NCI-H2081 treated with DMSO at 0.1 percent for 48 hours (cell line): ENCODE data around the gene NEB.

Experiments
- DNase-seq: peaks from one replicate; lab custom pipeline; 2025; lab: John Stamatoyannopoulos, UW

NEB gene, protein sequence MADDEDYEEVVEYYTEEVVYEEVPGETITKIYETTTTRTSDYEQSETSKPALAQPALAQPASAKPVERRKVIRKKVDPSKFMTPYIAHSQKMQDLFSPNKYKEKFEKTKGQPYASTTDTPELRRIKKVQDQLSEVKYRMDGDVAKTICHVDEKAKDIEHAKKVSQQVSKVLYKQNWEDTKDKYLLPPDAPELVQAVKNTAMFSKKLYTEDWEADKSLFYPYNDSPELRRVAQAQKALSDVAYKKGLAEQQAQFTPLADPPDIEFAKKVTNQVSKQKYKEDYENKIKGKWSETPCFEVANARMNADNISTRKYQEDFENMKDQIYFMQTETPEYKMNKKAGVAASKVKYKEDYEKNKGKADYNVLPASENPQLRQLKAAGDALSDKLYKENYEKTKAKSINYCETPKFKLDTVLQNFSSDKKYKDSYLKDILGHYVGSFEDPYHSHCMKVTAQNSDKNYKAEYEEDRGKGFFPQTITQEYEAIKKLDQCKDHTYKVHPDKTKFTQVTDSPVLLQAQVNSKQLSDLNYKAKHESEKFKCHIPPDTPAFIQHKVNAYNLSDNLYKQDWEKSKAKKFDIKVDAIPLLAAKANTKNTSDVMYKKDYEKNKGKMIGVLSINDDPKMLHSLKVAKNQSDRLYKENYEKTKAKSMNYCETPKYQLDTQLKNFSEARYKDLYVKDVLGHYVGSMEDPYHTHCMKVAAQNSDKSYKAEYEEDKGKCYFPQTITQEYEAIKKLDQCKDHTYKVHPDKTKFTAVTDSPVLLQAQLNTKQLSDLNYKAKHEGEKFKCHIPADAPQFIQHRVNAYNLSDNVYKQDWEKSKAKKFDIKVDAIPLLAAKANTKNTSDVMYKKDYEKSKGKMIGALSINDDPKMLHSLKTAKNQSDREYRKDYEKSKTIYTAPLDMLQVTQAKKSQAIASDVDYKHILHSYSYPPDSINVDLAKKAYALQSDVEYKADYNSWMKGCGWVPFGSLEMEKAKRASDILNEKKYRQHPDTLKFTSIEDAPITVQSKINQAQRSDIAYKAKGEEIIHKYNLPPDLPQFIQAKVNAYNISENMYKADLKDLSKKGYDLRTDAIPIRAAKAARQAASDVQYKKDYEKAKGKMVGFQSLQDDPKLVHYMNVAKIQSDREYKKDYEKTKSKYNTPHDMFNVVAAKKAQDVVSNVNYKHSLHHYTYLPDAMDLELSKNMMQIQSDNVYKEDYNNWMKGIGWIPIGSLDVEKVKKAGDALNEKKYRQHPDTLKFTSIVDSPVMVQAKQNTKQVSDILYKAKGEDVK (N-terminal part only)

DNA sequence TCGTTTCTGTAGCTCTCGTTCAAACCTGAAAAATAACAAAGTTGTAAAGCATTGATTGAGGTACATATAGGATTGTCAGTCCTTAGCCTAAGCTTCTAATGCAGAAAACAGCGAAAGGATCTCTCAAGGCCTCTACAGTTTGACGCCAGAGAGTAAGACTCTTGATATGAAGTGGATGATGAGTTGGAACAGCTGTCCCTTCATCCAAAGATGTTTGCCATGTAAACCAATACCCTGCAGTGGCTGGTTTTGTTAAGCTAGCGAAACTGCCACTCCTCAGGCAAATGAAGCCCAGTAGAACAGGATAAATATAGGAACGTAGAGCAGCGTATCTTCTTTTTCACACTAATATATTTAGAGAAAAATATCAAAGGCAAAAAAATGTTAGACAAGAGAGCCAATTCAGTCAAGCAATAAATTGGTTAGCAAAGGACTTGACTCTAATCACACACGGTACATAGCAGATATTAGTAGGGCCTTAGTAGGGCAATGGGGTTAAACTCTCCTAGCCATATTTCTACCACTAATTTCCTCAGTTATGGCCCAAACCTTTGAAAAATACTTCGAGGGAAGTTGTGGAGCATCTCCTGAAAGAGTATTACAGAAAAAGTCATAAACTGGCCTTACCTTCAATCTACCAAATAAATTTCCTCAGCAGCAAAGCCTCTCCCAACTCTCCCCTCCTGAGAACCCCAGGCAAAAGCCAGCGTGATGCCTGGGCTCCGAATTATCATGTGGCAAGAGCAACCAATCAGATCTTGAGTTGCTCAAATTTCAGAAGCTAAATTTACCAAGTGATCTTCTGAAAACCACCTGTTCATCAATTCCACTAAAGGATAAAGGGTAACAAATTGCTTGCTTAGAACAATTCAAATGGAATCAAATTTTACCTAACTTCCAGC is at the start of gene NEB:
Gene NEB (minus strand): TSS at position 706 of the 902 bp plus-strand sequence. CDS start 1,320 bp downstream, outside the sequence.
- no peak for DNase-seq

DNA sequence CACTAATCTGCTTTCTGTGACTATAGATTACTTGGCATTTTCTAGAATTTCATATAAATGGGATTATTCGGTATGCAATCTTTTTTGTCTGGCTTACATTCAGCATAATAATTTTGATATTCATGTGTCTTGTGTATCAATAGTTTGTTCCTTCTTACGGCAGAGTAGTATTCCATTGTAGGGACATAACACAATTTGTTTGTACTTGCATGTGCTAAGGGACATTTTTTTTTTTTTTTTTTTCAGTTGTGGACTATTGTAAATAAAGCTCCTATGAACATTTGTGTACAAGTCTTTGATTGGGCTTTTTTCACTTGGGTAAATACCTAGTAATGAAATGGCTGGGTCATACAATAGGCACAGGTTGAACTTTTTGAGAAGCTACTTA is 48.9 kb upstream of the NEB start:
- no peak for DNase-seq

DNA sequence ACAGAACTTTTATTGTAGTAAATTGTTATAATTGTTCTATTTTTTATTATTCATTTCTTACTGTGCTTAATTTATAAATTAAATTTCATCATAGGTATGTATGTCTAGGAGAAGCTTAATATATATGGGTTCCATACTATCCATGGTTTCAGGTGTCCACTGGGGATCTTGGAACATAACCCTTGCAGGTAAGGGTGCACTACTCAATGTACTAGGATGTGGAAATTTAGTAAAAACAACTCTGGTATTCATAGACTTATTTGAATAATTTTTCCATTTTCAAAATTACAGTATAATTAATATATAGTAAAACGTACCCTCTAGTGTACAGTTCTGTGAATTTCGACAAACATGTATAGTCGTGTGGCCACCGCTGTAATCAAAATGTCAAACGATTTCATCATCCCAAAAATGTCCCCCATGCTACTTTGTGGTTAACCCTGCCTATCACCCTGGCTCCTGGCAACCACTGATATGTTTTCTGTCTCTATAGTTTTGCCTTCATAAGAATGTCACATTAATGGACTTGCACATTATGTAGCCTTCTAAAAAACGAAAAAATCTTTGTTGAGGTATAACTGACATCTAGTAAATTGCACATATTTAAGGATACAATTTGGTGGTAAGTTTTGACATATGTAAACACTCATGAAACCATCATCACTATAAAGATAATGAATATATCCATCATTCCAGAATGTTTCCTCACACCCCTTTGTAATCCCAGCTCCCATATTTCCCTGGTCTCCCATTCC is 48.3 kb upstream of the NEB start:
- no peak for DNase-seq

DNA sequence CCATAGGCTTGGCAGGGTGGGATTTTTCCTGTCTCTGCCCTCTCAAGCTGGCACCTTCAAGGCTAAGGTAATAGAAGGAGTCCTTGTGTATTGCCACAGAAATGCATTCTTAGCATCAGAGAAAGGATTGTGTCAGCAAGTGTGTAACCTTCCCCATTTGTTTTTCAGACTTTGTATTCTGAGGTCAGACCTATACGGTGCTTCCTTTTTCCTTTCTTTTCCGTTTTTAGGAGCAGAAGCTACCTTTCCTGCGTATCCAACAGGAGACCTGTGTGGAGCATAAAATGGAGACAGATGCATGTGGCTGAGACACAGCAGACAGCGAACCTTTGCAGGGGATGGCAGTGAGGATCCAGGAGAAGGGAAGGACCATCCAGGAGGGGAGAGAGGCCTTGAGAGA is 47.4 kb upstream of the NEB start:
- no peak for DNase-seq

DNA sequence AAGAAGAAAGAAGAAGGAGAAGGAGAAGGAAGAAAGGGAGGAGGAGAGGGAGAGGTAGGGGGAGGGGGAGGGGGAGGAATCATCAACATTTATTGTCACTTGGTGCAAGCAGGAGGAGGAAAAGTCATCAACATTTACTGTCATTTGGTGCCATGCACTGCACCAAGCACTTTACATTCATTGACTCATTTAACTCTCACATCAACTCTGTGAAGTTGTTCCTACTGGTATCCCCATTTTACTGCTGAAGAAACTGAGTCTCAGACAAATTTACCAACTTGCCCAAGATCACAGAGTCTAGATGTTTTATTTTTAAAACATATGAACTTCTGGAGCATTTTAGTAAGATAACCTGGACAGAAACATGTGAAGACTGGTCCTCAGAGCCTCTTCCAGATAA is 46.7 kb upstream of the NEB start:
- DNase-seq = no peak

DNA sequence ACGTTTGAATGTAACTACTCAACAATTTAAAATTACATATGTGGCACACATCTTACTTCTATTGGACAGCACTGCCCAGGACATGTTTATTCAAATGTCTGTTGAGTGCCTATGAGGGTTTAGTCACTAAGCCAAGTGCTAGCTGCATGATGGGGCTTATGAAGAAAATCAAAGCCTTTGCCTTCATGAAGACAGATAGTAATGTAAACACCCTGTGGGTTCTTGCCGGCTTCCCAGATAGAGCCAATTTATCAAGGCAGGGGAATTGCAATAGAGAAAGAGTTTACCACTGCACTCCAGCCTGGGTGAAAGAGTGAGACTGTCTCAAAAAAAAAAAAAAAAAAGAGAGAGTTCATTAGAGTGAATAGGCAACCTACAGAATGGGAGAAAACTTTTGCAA is 43.7 kb upstream of the NEB start:
- no peak for DNase-seq

DNA sequence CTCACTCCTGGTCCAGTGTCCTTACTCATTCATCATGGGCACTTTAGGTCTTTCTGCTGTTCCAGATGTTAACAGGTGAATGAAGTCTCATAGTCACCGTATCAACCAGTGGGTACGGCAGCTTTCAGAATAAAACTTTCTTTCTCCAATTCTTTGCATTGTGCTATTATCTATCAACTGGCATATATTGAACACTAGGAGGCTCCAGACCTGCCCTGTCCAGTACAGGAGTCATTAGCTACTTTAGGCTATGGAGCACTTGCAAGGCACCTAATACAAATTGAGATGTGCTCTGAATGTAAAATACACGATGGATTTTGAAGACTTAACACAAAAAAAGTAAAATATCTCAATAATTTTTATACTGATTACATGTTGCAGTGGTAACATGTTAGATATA is 43.2 kb upstream of the NEB start:
- DNase-seq = no peak

DNA sequence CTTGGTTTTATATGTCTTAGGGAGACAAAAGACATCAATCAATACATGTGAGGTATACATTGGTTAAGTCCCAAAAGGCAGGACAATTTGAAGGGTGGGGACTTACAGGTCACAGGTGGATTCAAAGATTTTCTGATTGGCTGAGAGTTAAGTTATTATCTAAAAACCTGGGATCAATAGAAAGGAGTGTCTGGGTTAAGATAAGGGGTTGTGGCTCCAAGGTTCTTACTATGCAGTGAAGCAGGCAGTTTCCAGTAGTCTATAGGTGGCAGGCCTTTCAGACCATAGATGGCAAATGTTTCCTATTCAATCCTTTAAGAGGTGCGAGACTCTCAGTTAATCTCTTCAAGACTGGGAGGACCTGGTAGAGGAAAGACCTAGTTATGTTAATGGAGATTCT is 42.1 kb upstream of the NEB start:
- no peak for DNase-seq

DNA sequence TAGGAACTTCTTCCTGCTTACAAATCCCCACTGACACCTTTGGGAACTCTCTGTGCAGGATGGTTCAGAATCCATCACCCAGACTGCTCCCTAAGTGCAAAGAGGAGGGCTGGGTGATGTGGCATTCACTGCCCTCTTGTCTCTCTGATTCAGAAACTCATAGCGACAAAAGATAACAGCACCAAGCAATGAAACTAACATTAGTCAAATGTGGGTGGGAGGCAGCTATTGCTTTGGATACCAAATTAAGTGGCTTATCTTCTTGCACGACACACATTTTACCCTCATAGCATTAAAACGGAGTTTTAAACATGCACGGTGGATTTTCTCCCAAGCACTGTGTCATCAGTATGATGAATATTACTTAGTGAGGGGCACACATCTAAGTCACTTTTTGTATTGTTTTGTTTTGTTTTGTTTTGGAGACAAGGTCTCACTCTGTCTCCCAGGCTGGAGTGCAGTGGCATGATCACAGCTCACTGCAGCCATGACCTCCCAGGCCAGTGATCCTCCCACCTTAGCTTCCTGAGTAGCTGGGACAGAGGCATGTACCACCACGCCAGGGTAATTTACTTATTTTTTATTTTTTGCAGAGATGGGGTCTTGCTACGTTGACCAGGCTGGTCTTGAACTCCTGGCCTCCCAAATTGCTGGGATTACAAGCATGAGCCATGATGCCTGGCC is 40.9 kb upstream of the NEB start:
- DNase-seq = no peak

DNA sequence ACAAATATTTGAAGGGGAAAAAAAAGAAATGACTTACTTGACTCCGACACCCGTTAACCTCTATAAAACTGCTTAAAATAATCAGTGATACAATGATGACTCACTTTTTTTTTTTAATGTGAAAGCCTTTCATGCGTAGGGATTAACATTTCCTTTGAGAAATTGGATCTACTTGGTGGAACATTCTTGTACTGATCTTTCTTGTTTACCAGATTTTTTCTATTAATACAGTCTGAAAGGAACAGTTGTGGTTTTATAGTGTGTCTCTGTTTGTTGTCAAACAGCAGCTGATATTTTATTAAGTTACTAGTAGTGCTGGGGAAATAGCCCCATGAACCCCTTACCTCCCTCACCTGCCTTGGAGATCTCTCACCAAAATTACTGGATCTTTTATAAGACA is 40.2 kb upstream of the NEB start:
- DNase-seq = no peak

DNA sequence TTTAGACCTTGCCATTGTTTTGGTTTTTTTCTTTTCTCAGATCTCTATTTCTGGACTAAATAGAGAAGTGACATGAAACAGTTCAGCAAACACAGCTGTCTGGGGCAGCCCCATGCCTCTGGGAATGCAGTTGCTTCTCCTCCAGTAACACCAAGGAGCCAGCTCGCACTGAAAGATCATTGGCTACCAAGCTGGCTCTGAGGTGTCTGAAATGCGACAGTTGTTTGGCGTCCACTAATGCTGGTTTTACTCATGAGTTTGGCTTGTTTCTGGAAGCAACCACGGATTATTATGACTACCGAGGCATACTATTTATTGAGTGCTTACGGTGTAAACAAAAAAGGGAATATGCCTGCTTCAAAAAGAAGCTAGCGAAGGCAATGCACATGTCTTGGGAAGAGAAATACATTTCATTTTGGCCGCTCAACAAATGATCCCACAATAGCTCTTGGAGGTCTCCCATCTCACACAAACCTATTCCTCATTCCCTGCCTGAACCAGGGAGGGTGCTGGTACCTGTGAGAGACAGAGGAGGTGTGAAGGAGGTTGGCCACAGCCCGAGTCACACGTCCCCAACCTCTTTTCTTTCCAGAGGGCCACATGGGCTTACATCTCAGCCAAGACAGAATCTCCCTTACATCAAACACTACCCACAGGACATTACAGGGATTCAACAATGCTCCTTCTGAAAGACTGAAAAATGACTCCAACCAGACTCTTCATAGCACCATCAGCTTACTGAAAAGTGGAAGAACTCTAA is 37.5 kb upstream of the NEB start:
- DNase-seq = no peak

DNA sequence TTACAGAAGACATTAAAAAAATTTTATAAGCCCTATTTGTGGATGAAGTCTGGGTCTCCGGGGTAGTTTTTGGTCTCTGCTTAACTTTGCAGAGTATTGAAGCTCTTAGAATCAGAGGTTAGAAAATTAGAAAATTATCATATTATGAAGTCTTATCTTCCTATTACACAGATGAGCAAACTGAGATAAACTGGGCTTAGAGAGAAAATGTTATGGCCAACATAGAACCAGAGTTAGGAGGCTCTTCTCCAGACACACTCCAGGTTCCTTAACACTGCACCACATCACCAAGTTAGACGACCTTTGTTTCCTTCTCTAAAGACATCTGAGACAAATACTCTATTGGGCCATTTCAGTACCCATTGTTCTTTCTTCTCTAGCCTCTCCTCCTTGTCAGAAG is 36.7 kb upstream of the NEB start:
- DNase-seq = no peak

DNA sequence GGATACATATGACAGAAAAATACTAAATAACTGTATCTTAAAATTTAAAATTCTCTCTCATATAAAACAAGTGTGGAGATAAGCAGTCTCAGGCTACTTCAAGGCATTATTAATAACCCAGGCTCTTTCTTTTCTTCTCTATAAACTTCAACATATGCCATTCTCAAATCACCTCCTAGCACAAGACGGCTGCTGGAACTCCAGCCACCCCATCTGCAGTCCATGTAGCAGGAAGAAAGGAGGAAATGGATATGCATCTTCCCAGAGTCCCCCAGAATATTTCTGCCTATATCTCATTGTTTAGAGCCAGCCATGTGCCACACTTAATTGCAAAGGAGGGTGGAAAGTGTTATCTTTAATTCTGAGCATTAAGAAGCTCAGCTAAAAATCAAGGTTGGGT is 35.3 kb upstream of the NEB start:
- no peak for DNase-seq

DNA sequence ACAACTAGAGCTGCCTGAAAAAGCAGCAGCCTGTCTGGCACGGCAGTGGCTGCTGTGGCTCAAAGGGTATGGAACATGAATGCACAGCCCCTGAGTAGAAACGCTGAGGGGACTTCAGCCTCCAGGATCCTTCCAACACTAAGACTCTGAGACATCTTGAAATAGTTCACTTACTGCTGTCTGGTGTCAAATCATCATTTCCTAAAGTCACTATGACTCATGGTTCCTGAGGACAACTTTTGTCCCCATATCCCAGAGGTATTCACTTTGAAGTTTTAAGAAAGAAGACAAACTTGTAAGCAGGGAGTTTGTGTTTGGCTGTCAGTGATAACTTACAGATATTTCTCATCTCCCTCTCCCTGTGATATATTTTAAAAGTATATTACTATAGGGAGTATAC is 33.3 kb upstream of the NEB start:
- DNase-seq = no peak

DNA sequence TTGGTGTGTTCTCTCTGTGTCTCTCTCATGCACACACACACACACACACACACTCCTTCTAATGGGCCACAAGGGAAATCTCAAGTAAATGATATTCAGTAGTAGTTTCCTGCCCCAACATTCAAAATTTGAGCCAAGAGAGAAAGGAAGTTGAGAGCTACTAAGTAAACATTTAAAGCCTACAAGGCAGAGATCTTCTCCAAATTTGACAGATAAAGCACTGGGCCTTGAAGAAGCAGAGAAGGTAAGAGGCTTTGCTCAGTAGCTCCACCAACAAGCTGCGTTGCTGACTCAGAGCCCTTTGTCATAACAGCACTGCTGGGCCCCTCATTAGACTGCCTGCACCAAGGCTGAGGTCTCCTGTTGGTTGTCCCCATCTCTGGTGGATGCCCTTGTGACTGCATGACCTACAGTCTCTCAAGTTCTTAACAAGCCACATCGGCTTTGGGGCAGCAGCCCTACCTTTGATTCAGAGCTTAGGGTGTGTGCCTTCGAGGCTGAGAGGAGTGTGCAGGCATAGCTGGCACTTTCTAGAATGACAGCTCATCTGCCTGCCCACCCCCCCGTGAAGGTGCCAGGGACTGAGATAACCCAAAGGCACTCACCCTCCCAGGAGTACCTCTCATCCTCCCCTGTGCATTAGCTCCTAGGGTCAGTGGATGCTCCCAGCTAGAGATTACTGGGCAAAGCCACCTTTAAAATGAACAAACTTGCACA is 32.3 kb upstream of the NEB start:
- no peak for DNase-seq

DNA sequence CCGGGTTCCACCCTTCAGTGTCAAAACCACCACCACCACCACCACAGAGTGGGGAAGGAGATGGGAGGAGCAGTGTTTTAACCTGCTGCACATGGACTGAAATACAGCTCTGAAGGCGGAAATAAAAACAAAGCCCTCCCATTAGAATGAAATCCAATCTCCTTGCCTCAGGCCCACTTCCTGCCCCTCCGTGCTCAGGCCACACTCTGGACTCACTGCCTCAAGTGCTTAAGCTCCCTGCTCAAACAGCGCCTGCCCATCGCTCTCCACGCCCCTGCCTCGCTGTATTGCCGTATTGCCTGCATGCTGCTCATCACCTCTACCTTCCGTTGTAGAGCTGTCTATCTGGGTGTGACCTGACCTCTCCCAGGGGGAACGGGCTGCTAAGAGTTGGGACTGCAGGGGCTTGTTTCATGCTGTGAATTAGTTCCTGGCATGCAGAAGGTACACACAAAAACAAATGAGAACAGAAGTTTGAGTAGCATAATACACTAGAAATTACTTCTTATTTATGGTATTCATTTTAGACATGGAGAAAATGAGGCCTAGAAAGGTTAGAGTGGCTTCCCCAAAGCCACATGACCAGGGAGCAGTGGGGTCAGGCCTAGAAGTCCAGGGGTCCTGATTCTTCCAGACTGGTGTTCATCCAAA is 31.6 kb upstream of the NEB start:
- no peak for DNase-seq

DNA sequence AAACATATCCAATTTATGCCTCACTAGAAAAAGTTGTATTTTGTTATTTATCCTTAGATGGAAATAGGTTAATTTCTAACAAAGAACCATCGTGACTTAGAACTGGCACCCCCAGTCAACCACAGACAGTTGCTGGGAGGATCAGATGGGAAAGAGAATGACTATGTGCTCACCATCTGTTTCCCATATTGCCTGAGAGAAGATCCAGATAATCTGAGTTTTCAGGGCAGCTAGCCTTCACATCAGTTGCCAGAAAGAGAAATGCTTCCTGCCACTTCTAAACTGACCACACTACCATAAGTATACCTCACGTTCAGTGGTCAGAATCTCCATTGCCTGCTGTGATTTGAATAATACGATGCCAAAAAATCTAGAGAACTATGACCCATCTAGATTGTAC is 28.4 kb upstream of the NEB start:
- DNase-seq = no peak

DNA sequence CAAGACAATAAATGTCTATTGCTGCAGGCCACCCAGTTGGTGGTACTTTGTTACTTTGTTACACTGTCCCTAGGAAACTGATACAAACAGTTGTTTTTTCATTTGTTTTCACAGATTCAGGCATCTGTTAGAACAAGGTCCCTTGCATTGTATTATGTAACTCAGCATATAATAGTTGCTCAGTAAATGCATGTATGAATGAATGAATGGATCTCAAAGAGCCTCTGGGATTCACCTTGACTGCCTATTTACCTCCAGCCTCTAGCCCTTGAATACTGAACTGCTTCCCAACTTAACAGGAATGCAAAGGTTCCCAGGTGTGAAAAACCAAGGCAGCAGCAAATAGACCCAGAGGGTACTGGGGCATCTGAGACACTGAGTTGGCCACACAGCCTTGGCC is 27.4 kb upstream of the NEB start:
- DNase-seq = no peak
